Measurements from ENCODE around the gene PCK1. TPM values are rescaled to one million over a fixed set of nuclear protein-coding genes. Genes with fewer than 3 reads are reported as not detected.

Gene PCK1
- total and polyA plus RNA-seq, 2 donors (not counting 3 experiments of a cell fraction or from before 2014, with no cell fraction given) = not detected

- H3K27ac ChIP-seq (ENCODE audit: insufficient read depth, low read depth, low read length) = no peak overlapping the region
- BruUV-seq (replicated peaks) = no TSS peak
- H3K4me2 ChIP-seq (ENCODE audit: insufficient read depth, low read length) = no peak overlapping the region
- no peak overlapping the region for H2AFZ ChIP-seq (ENCODE audit: low read depth, low read length)
- H3K9me3 ChIP-seq (replicated peaks; ENCODE audit: control insufficient read depth, insufficient read depth, low read length) = no peaks in the 10 kb centered on the region
- dilution Hi-C loops (cut with MboI; ENCODE audit: extremely low pct_ligation_motif_present, low sequenced_read_pairs) (no loop called here), intact Hi-C loops (cut with micrococcal nuclease) (no loop called here)
- CTCF ChIA-PET = interaction anchor here (1.0 kb wide), 1 partner anchor 9 kb away, joined by 3 read pairs; no protein-coding TSS in a partner anchor
- POLR2A ChIA-PET = no interaction called here
- peaks cover 0 to 2% of the 10 kb centered on the region in 2 experiments for H3K27me3 ChIP-seq (ENCODE audit: control insufficient read depth in 2 of 2, insufficient read depth in 2 of 2, low read length in 2 of 2)
- FAIRE-seq (no peak), DNase-seq (ENCODE audit: low read depth, low spot score) (no peak)
- no peaks in the 10 kb centered on the region for H3K36me3 ChIP-seq (ENCODE audit: control insufficient read depth in 2 of 2, extremely low read depth in 1 of 2, insufficient read depth in 2 of 2, low read length in 2 of 2)
- no peak overlapping the region for H3K9ac ChIP-seq (replicated peaks; ENCODE audit: extremely low read depth, insufficient read depth, low read length)
- no peak for TF ChIP-seq JUN (IDR thresholded peaks at IDR 0.05; ENCODE audit: borderline replicate concordance, insufficient read depth, insufficient read length, low read depth)
- no peak for TF ChIP-seq POLR2A (IDR thresholded peaks at IDR 0.05; ENCODE audit: low read depth, low read length)
- no peak for TF ChIP-seq GATA2 (IDR thresholded peaks at IDR 0.05; ENCODE audit: insufficient read depth, insufficient read length, low read depth, low read length)
- TF ChIP-seq MYC (IDR thresholded peaks at IDR 0.05; ENCODE audit: low read depth, low read length) = no peak
- no peak for TF ChIP-seq EZH2 (IDR thresholded peaks at IDR 0.05; ENCODE audit: borderline replicate concordance, low read depth, low read length, severe bottlenecking)
- no peaks in the 10 kb centered on the region for H3K4me1 ChIP-seq (ENCODE audit: control insufficient read depth, extremely low read depth, insufficient read depth, low read length)
- H4K20me1 ChIP-seq (replicated peaks; ENCODE audit: control insufficient read depth, extremely low read depth, insufficient read depth, low read length) = no peaks in the 10 kb centered on the region
- no peak overlapping the region for H3K4me3 ChIP-seq (replicated peaks in 1 of 3; ENCODE audit: insufficient read depth in 1 of 3, low read depth in 1 of 3, low read length in 3 of 3)
- H3K79me2 ChIP-seq (ENCODE audit: control insufficient read depth, insufficient read depth, low read length) = no peaks in the 10 kb centered on the region
- H3K9me1 ChIP-seq (replicated peaks; ENCODE audit: control insufficient read depth, extremely low read depth, insufficient read depth, low read length) = no peaks in the 10 kb centered on the region
These were observed 25.5 kb downstream of the PCK1 start for GRCh38 chr20:57586370-57586793.

GRCh38 chr20:57586943-57587277, 26.0 kb downstream of the PCK1 start:
- FAIRE-seq = no peak
- H3K4me1 ChIP-seq (ENCODE audit: control insufficient read depth, extremely low read depth, insufficient read depth, low read length) = no peaks in the 10 kb centered on the region
- H3K9ac ChIP-seq (replicated peaks; ENCODE audit: extremely low read depth, insufficient read depth, low read length) = no peak overlapping the region
- no peak for TF ChIP-seq MAX (IDR thresholded peaks at IDR 0.05; ENCODE audit: insufficient read depth, insufficient read length)
- TF ChIP-seq POLR2AphosphoS5 (IDR thresholded peaks at IDR 0.05; ENCODE audit: insufficient read depth, low read depth, low read length) = no peak
- no peak for TF ChIP-seq MYC (IDR thresholded peaks at IDR 0.05; ENCODE audit: low read depth, low read length)
- no peak for TF ChIP-seq EZH2 (IDR thresholded peaks at IDR 0.05; ENCODE audit: borderline replicate concordance, low read depth, low read length, severe bottlenecking)
- no peak for TF ChIP-seq CTCF (IDR thresholded peaks at IDR 0.05; ENCODE audit: extremely low read depth in 1 of 2, insufficient read depth in 1 of 2, low read depth in 1 of 2, low read length in 2 of 2)
- no peak for TF ChIP-seq FOS (IDR thresholded peaks at IDR 0.05; ENCODE audit: borderline replicate concordance, insufficient read depth, low read length)
- no peak for TF ChIP-seq GATA2 (IDR thresholded peaks at IDR 0.05; ENCODE audit: insufficient read depth, insufficient read length, low read depth, low read length)
- no peak for TF ChIP-seq JUN (IDR thresholded peaks at IDR 0.05; ENCODE audit: borderline replicate concordance, insufficient read depth, insufficient read length, low read depth)
- no peak for TF ChIP-seq POLR2A (IDR thresholded peaks at IDR 0.05; ENCODE audit: low read depth, low read length)
- H3K9me3 ChIP-seq (replicated peaks; ENCODE audit: control insufficient read depth, insufficient read depth, low read length) = no peaks in the 10 kb centered on the region
- intact Hi-C loops (cut with micrococcal nuclease) = no loop called here
- no peaks in the 10 kb centered on the region for H3K36me3 ChIP-seq (ENCODE audit: control insufficient read depth in 2 of 2, extremely low read depth in 1 of 2, insufficient read depth in 2 of 2, low read length in 2 of 2)
- no peaks in the 10 kb centered on the region for H4K20me1 ChIP-seq (replicated peaks; ENCODE audit: control insufficient read depth, extremely low read depth, insufficient read depth, low read length)
- BruUV-seq (replicated peaks) = no TSS peak
- no peaks in the 10 kb centered on the region for H3K79me2 ChIP-seq (ENCODE audit: control insufficient read depth, insufficient read depth, low read length)
- CTCF ChIA-PET = interaction anchor here (1.0 kb wide), 1 partner anchor 10 kb away, joined by 3 read pairs; no protein-coding TSS in a partner anchor
- H3K27ac ChIP-seq (ENCODE audit: insufficient read depth, low read depth, low read length) = no peak overlapping the region
- H3K9me1 ChIP-seq (replicated peaks; ENCODE audit: control insufficient read depth, extremely low read depth, insufficient read depth, low read length) = no peaks in the 10 kb centered on the region
- dilution Hi-C loops (cut with MboI; ENCODE audit: extremely low pct_ligation_motif_present, low sequenced_read_pairs) = no loop called here
- H3K4me3 ChIP-seq (replicated peaks in 1 of 3; ENCODE audit: insufficient read depth in 1 of 3, low read depth in 1 of 3, low read length in 3 of 3) = no peak overlapping the region
- H3K4me2 ChIP-seq (ENCODE audit: insufficient read depth, low read length) = no peak overlapping the region
- POLR2A ChIA-PET = no interaction called here
- no peak overlapping the region for H2AFZ ChIP-seq (ENCODE audit: low read depth, low read length)
- no peak for DNase-seq (ENCODE audit: low read depth, low spot score)
- H3K27me3 ChIP-seq (ENCODE audit: control insufficient read depth in 2 of 2, insufficient read depth in 2 of 2, low read length in 2 of 2) = no peaks in the 10 kb centered on the region

All from endothelial cell of umbilical vein (primary cell).